Transverse colon (tissue), 4 donors: ENCODE measurements around the gene NDUFS6. TPM values are rescaled to one million over a fixed set of nuclear protein-coding genes. Genes with fewer than 3 reads are reported as not detected.

Experiments
- DNase-seq: peaks from one replicate; pipeline ENCODE4 v3.0.0-alpha.2; 2019
- H3K27ac ChIP-seq, 4 donors: fragments of 200-600 bp; sonication (generic); 2 replicates each; pipeline ENCODE4 v1.5.1; 2016 to 2018; ENCODE audit warnings: inconsistent platforms in 4 of 4
- H3K27me3 ChIP-seq: fragments of 200-600 bp; sonication (generic); 2 replicates; pipeline ENCODE4 v1.5.1; 2017; ENCODE audit warnings: inconsistent platforms
- H3K36me3 ChIP-seq, 4 donors: fragments of 200-600 bp; sonication (generic); 2 replicates each; pipeline ENCODE4 v1.5.1; 2017 to 2019; ENCODE audit warnings: inconsistent platforms in 4 of 4
- H3K4me1 ChIP-seq, 4 donors: fragments of 200-600 bp; sonication (generic); 2 replicates each; pipeline ENCODE4 v1.5.1; 2017 to 2020; ENCODE audit warnings: inconsistent platforms in 4 of 4
- H3K4me3 ChIP-seq, 4 donors: fragments of 200-600 bp; sonication (generic); 1 replicate in 1 of 4; 2 replicates in 3 of 4; pipeline versions ENCODE4 v1.5.1 to v1.6.1; 2017 to 2019; ENCODE audit warnings: inconsistent platforms in 4 of 4
- H3K9me3 ChIP-seq, 2 donors: fragments of 200-600 bp; sonication (generic); 2 replicates each; pipeline ENCODE4 v1.5.1; 2017 to 2019; ENCODE audit warnings: inconsistent platforms in 2 of 2
- EP300 ChIP-seq: sonication (generic); formaldehyde crosslinking; IDR thresholded peaks from one replicate; pipeline ENCODE4 v1.6.1; 2017; ENCODE audit warnings: antibody characterized with exemption, low read depth
- POLR2A ChIP-seq: fragments of 450-650 bp; IDR thresholded peaks from one replicate; pipeline ENCODE4 v1.6.1; 2016; ENCODE audit warnings: antibody characterized with exemption, mild to moderate bottlenecking, moderate library complexity
- POLR2AphosphoS5 ChIP-seq, 3 donors: sonication (generic); formaldehyde crosslinking; IDR thresholded peaks; one replicate each; pipeline ENCODE4 v1.6.1; 2016; ENCODE audit warnings: antibody characterized with exemption in 3 of 3
- WGBS, 2 donors: methylation state at CpG; one replicate each; pipeline ENCODE4 v1.1.5; 2018; ENCODE audit warnings: low coverage in 1 of 2; 5-methylcytosine and 5-hydroxymethylcytosine counted together
- in situ Hi-C, 4 donors: fragments of 200-750 bp; cut with MboI; loops; one replicate each; pipeline versions ENCODE4 v1.15.0 to v1.15.1; 2017; ENCODE audit warnings: low sequenced_read_pairs in 3 of 4, low pct_ligation_motif_present in 1 of 4, low pct_unique_long_range_greater_than_20kb in 1 of 4
- intact Hi-C: fragments of 100-400 bp; cut with DNase I; formaldehyde crosslinking; loops from one replicate; pipeline ENCODE4 v1.15.1; 2023; ENCODE audit warnings: low total_unique reads
- total RNA-seq, 4 donors: library from RNA; depleted of rRNA; stranded (reverse); fragments of >200 nt; gene quantifications; one replicate each; pipeline ENCODE4 v1.1.0, GENCODE V29; 2016
- TF ChIP-seq, protein P1 (sequence below), 5 experiments: fragments of 200-600 bp in 3 of 5; fragments of 450-650 bp in 2 of 5; sonication (generic) in 3 of 5; IDR thresholded peaks; 1 replicate in 2 of 5; 2 replicates in 3 of 5; pipeline ENCODE4 v1.5.1; 2016 to 2017; ENCODE audit warnings: antibody characterized with exemption in 5 of 5, inconsistent platforms in 3 of 5, mild to moderate bottlenecking in 2 of 5, moderate library complexity in 1 of 5

Gene NDUFS6
- total RNA-seq, 4 donors from 2014 or later = 36.4 to 133 (median 66.4) TPM

DNA sequence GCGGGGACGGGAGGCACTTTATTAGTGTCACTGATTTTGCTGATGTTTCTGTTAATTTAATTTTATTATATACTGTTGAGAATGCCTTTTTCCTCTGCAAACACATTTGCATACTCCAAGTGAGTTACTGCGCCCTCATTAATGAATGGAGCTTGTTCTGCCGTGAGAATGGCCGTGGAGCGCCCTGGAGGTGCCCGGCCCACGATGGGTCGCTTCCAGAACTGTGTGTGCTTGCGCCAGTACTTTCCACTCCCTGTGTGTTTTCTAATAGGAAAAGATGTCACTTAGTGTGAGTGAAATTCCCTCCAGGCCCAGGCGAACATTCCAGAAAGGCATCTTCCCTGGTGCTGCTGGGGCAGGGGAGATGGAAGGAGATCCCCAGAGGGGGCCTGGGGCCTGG, 30.1 kb downstream of the NDUFS6 start:
- intact Hi-C loops = no loop called here
- Histone ChIP-seq H3K4me3 (no peak overlapping the region), H3K4me1 (no peaks in the 10 kb centered on the region), H3K27me3 (peaks cover 15% of the 10 kb centered on the region), H3K27ac (no peak overlapping the region), H3K9me3 (no peaks in the 10 kb centered on the region), H3K36me3 (no peaks in the 10 kb centered on the region)
- in situ Hi-C loops = no loop called here
- WGBS, 2 donors = 87 to 93% methylated on average over 2 to 11 of the region's 11 CpGs
- DNase-seq = no peak
- TF ChIP-seq POLR2A (no peak), EP300 (no peak), POLR2AphosphoS5 (IDR thresholded peaks at IDR 0.05) (no peak)
- TF ChIP-seq, protein P1, sequence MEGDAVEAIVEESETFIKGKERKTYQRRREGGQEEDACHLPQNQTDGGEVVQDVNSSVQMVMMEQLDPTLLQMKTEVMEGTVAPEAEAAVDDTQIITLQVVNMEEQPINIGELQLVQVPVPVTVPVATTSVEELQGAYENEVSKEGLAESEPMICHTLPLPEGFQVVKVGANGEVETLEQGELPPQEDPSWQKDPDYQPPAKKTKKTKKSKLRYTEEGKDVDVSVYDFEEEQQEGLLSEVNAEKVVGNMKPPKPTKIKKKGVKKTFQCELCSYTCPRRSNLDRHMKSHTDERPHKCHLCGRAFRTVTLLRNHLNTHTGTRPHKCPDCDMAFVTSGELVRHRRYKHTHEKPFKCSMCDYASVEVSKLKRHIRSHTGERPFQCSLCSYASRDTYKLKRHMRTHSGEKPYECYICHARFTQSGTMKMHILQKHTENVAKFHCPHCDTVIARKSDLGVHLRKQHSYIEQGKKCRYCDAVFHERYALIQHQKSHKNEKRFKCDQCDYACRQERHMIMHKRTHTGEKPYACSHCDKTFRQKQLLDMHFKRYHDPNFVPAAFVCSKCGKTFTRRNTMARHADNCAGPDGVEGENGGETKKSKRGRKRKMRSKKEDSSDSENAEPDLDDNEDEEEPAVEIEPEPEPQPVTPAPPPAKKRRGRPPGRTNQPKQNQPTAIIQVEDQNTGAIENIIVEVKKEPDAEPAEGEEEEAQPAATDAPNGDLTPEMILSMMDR (IDR thresholded peaks at IDR 0.05) = no peak

DNA sequence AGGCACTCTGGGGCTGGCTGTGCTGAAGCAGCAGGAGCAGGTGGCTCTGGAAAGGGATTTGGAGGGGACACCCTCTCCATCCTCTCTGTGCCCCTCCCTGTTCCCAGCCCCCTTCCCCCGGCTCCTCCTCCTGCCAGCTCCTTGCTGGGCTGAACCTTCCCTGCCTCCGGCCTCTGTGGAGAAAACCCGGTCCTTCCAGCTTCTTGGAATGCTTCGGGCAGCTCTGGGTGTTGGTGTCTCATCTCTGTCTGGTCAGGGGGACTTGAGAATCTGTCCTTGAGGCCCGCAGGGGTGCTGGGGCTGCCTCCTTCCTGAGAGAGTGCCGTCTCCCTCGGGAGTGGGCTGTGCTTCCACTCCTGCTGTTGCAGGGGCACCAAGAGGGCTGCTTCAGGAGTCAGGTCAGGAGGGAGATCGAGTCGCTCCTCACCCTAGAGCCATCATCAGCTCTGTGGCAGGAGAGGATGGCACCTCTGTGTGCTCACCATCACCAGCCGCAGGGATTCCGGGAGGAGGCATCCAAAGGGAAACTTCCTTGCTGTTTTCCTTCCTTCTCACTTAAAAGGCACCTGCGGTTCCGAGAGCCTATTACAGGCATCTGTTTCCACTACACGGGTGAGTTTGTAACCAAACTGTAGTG, 30.6 kb downstream of the NDUFS6 start:
- no peak overlapping the region for H3K4me3 ChIP-seq
- H3K27ac ChIP-seq = no peak overlapping the region
- intact Hi-C loops = no loop called here
- no peaks in the 10 kb centered on the region for H3K9me3 ChIP-seq
- DNase-seq = no peak
- H3K27me3 ChIP-seq = peaks cover 20% of the 10 kb centered on the region
- in situ Hi-C loops = no loop called here
- TF ChIP-seq POLR2A (no peak), EP300 (no peak), POLR2AphosphoS5 (IDR thresholded peaks at IDR 0.05) (no peak)
- TF ChIP-seq, protein P1 (IDR thresholded peaks at IDR 0.05) = no peak
- WGBS, 2 donors = 41 to 51% methylated on average over 4 to 13 of the region's 14 CpGs
- no peaks in the 10 kb centered on the region for H3K36me3 ChIP-seq
- no peaks in the 10 kb centered on the region for H3K4me1 ChIP-seq

DNA sequence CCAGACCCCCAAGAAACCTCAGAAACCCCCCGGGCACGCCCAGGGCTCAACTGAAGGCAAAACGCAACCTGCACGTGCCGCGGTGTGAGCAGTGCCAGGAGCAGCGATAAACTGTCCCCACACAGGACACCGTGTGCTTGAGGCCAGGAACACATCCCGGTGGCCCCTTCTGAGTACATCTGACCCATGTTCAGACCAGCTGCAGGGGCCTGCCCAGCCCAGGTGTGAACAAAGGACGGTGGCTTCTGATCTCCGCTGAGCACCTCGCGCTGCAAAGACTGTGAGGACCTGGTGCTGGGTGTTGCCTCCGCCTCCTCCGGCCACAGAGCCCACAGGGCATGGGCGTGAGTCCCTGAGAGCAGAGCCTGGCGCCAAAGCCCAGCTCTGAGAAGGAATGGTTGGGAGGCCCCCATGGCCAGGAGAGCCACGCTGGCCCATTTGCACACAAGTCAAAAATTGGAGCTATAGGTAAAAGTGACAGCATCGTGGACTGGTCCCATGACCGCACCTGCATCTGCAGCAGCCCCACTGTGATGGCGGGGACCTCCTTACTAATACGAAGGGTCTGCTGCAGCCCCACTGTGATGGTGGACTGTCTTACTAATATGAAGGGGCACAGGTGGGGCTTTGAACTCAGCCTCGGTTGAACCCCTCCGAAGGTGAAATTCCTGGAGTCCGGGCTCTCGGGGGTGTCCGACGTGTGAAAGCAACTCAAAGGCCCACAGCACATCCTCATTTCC, 31.5 kb downstream of the NDUFS6 start:
- intact Hi-C loops = no loop called here
- TF ChIP-seq, protein P1 (IDR thresholded peaks at IDR 0.05) = no peak
- no peak for TF ChIP-seq POLR2A
- TF ChIP-seq POLR2AphosphoS5 (IDR thresholded peaks at IDR 0.05) = no peak
- no peak for TF ChIP-seq EP300
- Histone ChIP-seq H3K36me3 (no peaks in the 10 kb centered on the region), H3K4me3 (no peak overlapping the region), H3K27me3 (peaks cover 27% of the 10 kb centered on the region), H3K27ac (no peak overlapping the region), H3K4me1 (no peaks in the 10 kb centered on the region), H3K9me3 (no peaks in the 10 kb centered on the region)
- in situ Hi-C loops = no loop called here
- 76 to 80% methylated on average over 2 to 28 of the region's 28 CpGs for whole genome bisulfite sequencing, 2 donors
- no peak for DNase-seq

DNA sequence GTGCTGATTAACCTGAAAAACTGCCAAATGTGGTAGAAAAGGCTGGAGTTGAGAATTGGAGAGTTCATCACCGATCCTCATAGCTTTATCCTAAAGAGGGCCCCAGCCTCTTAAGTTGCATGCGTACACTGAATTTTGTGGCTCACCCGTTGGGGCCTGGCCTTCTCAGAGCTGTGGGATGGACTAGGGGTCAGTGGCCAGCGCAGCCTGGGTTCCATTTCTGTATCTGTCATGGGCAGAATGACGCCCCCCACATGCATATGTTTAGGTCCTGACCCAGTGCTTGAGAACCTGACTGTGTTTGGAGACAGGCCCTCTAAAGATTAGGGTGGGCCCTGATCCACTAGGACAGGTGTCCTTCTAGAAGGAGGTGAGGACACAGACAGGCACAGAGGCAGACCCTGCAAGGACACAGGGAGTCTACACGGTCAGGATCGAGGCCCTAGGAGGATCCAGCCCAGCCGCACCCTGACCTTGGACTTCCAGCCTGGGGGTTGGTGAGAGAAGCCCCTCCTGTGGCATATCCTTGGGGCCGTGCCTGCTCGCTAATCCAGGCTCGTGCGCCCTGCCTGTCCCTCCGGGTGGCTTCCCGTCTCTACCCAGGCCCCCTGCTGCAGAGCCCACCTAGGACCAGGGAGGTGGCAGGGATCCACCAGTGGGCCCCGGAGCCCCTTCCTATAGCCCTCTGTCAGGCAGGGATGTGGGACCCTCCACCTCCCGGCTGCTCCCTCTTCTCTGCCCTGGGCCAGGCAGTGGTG, 32.2 kb downstream of the NDUFS6 start:
- Histone ChIP-seq H3K36me3 (no peaks in the 10 kb centered on the region), H3K27me3 (peaks cover 32% of the 10 kb centered on the region), H3K4me1 (no peaks in the 10 kb centered on the region), H3K9me3 (no peaks in the 10 kb centered on the region), H3K27ac (no peak overlapping the region), H3K4me3 (no peak overlapping the region)
- WGBS, 2 donors = 85% methylated on average over 16 of the region's 16 CpGs; no CpG with 5 or more reads in 1 of the 2 donors
- DNase-seq = no peak
- TF ChIP-seq EP300 (no peak), POLR2AphosphoS5 (IDR thresholded peaks at IDR 0.05) (no peak), POLR2A (no peak)
- TF ChIP-seq, protein P1 (IDR thresholded peaks at IDR 0.05) = no peak
- intact Hi-C loops = no loop called here
- in situ Hi-C loops = no loop called here
